SK-N-SH treated with all-trans-retinoic acid at 6 μM for 48 hours (cell line): ENCODE measurements around the gene TTC23.

Source experiments
- TSHZ2 ChIP-seq: fragments of 250-450 bp; sonication (Bioruptor Pico); IDR thresholded peaks from 2 replicates; pipeline ENCODE4 v1.5.0; 2020; ENCODE audit warnings: mild to moderate bottlenecking, moderate library complexity
- ZFP30 ChIP-seq: fragments of 450-650 bp; formaldehyde crosslinking; IDR thresholded peaks from 2 replicates; pipeline ENCODE4 v1.5.0; 2022; ENCODE audit warnings: mild to moderate bottlenecking, moderate library complexity
- TF ChIP-seq, protein P1 (sequence below): fragments of 250-450 bp; sonication (Bioruptor Pico); IDR thresholded peaks from 2 replicates; pipeline ENCODE4 v1.8.0; 2020; ENCODE audit warnings: mild to moderate bottlenecking, moderate library complexity, borderline replicate concordance
- TF ChIP-seq, protein P2 (sequence below): fragments of 250-450 bp; sonication (Bioruptor Pico); IDR thresholded peaks from 2 replicates; pipeline ENCODE4 v1.5.1; 2020; ENCODE audit warnings: low read depth, mild to moderate bottlenecking, moderate library complexity

DNA sequence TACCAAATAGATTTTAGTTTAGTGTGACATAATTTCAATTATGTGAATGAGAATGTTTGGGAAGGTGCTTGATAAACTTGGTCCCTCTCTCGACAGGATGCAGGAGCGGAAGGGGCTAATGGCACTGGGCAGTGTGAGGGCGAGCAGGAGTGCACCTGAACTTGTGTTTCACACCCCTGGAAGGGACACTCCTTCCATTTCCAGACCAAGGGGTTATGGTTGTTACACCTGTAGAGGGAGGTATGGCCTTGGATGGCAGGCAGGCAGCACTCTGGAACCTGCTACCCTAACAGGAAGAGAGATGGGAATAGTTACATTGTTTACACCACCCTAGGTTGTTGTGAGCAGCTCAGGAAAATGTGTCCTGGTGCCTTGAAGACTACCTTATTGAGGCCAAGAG lies 122.5 kb downstream of the TTC23 start:
- TF ChIP-seq, protein P1, sequence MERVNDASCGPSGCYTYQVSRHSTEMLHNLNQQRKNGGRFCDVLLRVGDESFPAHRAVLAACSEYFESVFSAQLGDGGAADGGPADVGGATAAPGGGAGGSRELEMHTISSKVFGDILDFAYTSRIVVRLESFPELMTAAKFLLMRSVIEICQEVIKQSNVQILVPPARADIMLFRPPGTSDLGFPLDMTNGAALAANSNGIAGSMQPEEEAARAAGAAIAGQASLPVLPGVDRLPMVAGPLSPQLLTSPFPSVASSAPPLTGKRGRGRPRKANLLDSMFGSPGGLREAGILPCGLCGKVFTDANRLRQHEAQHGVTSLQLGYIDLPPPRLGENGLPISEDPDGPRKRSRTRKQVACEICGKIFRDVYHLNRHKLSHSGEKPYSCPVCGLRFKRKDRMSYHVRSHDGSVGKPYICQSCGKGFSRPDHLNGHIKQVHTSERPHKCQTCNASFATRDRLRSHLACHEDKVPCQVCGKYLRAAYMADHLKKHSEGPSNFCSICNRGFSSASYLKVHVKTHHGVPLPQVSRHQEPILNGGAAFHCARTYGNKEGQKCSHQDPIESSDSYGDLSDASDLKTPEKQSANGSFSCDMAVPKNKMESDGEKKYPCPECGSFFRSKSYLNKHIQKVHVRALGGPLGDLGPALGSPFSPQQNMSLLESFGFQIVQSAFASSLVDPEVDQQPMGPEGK (CRISPR knock-in tag): no peak
- TF ChIP-seq, protein P2, sequence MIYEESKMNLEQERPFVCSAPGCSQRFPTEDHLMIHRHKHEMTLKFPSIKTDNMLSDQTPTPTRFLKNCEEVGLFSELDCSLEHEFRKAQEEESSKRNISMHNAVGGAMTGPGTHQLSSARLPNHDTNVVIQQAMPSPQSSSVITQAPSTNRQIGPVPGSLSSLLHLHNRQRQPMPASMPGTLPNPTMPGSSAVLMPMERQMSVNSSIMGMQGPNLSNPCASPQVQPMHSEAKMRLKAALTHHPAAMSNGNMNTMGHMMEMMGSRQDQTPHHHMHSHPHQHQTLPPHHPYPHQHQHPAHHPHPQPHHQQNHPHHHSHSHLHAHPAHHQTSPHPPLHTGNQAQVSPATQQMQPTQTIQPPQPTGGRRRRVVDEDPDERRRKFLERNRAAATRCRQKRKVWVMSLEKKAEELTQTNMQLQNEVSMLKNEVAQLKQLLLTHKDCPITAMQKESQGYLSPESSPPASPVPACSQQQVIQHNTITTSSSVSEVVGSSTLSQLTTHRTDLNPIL (CRISPR knock-in tag): no peak
- TF ChIP-seq ZFP30: no peak
- no peak for TF ChIP-seq TSHZ2 (CRISPR knock-in tag)
